WTC11 (cell line): ENCODE results near the gene ZFP36L2.

Experiments used
- RELA ChIP-seq: sonication (generic); formaldehyde crosslinking; IDR thresholded peaks from 2 replicates; pipeline ENCODE4 v1.8.1; 2022; ENCODE audit warnings: missing genetic modification reagents, mild to moderate bottlenecking, borderline replicate concordance
- TF ChIP-seq, protein P1 (sequence below): fragments of 250-450 bp; sonication (Bioruptor Pico); IDR thresholded peaks from 2 replicates; pipeline ENCODE4 v1.9.0; 2021; ENCODE audit warnings: mild to moderate bottlenecking, borderline replicate concordance
- TF ChIP-seq, protein P2 (sequence below): sonication (generic); formaldehyde crosslinking; IDR thresholded peaks from 2 replicates; pipeline ENCODE4 v1.8.1; 2023; ENCODE audit warnings: mild to moderate bottlenecking, missing genetic modification reagents, moderate library complexity
- TF ChIP-seq, protein P3 (sequence below): fragments of 200-600 bp; IDR thresholded peaks from 2 replicates; pipeline ENCODE4 v1.8.0; 2022; ENCODE audit warnings: antibody characterized with exemption

DNA sequence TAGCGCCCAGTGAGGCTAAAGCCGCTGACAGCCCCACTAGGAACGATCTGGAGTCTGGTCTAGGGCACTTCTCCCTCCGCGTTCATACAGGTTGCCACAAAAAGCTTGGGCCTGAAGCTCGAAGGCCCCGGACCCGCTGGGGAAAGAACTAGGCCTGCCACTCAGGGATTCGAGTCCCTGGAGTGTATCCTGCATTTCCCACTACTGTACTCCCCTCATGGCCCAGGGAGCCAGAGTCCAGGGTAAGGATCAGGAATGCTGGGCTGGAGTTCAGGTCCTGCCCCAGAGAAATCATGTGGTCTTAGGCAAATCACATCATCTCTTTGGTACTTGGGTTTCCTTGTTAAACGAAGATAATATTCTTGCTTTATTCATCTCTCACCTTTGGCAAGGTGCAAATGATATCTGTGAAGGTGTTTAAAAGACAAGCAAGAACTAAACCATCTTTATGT, 1.4 kb upstream of the ZFP36L2 start:
- TF ChIP-seq, protein P1, sequence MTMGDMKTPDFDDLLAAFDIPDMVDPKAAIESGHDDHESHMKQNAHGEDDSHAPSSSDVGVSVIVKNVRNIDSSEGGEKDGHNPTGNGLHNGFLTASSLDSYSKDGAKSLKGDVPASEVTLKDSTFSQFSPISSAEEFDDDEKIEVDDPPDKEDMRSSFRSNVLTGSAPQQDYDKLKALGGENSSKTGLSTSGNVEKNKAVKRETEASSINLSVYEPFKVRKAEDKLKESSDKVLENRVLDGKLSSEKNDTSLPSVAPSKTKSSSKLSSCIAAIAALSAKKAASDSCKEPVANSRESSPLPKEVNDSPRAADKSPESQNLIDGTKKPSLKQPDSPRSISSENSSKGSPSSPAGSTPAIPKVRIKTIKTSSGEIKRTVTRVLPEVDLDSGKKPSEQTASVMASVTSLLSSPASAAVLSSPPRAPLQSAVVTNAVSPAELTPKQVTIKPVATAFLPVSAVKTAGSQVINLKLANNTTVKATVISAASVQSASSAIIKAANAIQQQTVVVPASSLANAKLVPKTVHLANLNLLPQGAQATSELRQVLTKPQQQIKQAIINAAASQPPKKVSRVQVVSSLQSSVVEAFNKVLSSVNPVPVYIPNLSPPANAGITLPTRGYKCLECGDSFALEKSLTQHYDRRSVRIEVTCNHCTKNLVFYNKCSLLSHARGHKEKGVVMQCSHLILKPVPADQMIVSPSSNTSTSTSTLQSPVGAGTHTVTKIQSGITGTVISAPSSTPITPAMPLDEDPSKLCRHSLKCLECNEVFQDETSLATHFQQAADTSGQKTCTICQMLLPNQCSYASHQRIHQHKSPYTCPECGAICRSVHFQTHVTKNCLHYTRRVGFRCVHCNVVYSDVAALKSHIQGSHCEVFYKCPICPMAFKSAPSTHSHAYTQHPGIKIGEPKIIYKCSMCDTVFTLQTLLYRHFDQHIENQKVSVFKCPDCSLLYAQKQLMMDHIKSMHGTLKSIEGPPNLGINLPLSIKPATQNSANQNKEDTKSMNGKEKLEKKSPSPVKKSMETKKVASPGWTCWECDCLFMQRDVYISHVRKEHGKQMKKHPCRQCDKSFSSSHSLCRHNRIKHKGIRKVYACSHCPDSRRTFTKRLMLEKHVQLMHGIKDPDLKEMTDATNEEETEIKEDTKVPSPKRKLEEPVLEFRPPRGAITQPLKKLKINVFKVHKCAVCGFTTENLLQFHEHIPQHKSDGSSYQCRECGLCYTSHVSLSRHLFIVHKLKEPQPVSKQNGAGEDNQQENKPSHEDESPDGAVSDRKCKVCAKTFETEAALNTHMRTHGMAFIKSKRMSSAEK, result no peak
- TF ChIP-seq, protein P2, sequence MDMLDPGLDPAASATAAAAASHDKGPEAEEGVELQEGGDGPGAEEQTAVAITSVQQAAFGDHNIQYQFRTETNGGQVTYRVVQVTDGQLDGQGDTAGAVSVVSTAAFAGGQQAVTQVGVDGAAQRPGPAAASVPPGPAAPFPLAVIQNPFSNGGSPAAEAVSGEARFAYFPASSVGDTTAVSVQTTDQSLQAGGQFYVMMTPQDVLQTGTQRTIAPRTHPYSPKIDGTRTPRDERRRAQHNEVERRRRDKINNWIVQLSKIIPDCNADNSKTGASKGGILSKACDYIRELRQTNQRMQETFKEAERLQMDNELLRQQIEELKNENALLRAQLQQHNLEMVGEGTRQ (CRISPR knock-in tag), result no peak
- TF ChIP-seq, protein P3, sequence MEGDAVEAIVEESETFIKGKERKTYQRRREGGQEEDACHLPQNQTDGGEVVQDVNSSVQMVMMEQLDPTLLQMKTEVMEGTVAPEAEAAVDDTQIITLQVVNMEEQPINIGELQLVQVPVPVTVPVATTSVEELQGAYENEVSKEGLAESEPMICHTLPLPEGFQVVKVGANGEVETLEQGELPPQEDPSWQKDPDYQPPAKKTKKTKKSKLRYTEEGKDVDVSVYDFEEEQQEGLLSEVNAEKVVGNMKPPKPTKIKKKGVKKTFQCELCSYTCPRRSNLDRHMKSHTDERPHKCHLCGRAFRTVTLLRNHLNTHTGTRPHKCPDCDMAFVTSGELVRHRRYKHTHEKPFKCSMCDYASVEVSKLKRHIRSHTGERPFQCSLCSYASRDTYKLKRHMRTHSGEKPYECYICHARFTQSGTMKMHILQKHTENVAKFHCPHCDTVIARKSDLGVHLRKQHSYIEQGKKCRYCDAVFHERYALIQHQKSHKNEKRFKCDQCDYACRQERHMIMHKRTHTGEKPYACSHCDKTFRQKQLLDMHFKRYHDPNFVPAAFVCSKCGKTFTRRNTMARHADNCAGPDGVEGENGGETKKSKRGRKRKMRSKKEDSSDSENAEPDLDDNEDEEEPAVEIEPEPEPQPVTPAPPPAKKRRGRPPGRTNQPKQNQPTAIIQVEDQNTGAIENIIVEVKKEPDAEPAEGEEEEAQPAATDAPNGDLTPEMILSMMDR, result no peak
- no peak for TF ChIP-seq RELA (CRISPR knock-in tag)
